Measurements from ENCODE around the gene ZNF610. TPM values are rescaled to one million over a fixed set of nuclear protein-coding genes. Genes with fewer than 3 reads are reported as not detected.
"Not testable (repeated sequence)": the region's sequence is repeated elsewhere in the genome, so short reads cannot be mapped to it uniquely, and the experiment has no call there.

Gene ZNF610
- 3.3 and 5.3 TPM in 2 replicates for total RNA-seq
- 1.8 and 3.0 TPM in 2 replicates for polyA plus RNA-seq
- polyA plus RNA-seq (2012) = 0.95 and 1.6 TPM in 2 replicates
- polyA minus RNA-seq (ENCODE audit: low replicate concordance) = 1.8 TPM in 1 of 2 replicates, not detected in the other

GRCh38 chr19:52336117-52336790 is at the start of gene ZNF610:
Gene ZNF610, plus strand, starts transcription at chr19:52336243. Its CDS starts 12,930 bp downstream, at chr19:52349173.
- peak within 1 kb of the TSS; percentile 81 to 97 (median 91) for H3K4me3 ChIP-seq (replicated peaks in 1 of 4; ENCODE audit: control extremely low read depth in 1 of 4, insufficient read depth in 1 of 4, low read depth in 3 of 4, low read length in 4 of 4)
- H3K27me3 ChIP-seq (ENCODE audit: control insufficient read depth, insufficient read depth, low read length) = no peaks in the 10 kb centered on the region
- no peaks in the 10 kb centered on the region for H3K4me1 ChIP-seq (ENCODE audit: control insufficient read depth, extremely low read depth, insufficient read depth, low read length)
- H3K36me3 ChIP-seq (ENCODE audit: control insufficient read depth, insufficient read depth, low read length) = no peaks in the 10 kb centered on the region
- peak within 1 kb of the TSS; percentile 91 for H2AFZ ChIP-seq (ENCODE audit: low read length)
- no peak for TF ChIP-seq CTCF (conservative IDR thresholded peaks at IDR 0.05 in 1 of 2, IDR thresholded peaks at IDR 0.05 in 1 of 2; ENCODE audit: low read depth in 1 of 2, low read length in 2 of 2)
- TF ChIP-seq EZH2 (IDR thresholded peaks at IDR 0.05; ENCODE audit: low read length, missing control alignments) = no peak
- H3K79me2 ChIP-seq (ENCODE audit: control insufficient read depth, insufficient read depth, low read length) = no peaks in the 10 kb centered on the region
- no peaks in the 10 kb centered on the region for H3K9me3 ChIP-seq (ENCODE audit: control insufficient read depth, insufficient read depth, low read depth, low read length)
- peak; percentile 83 to 87 for DNase-seq (ENCODE audit: low read depth in 2 of 2)
- H3K4me2 ChIP-seq (ENCODE audit: extremely low read depth, insufficient read depth, low read length) = peak within 1 kb of the TSS; percentile 89
- H4K20me1 ChIP-seq (ENCODE audit: control insufficient read depth, extremely low read depth, insufficient read depth, low read length) = no peaks in the 10 kb centered on the region
- H3K27ac ChIP-seq (ENCODE audit: insufficient read depth, low read length) = peak within 1 kb of the TSS; percentile 89
- H3K9ac ChIP-seq (ENCODE audit: insufficient read depth, low read length) = peak within 1 kb of the TSS; percentile 86

- Histone ChIP-seq H2AFZ (ENCODE audit: low read length) (no peak overlapping the region), H3K36me3 (ENCODE audit: control insufficient read depth, insufficient read depth, low read length) (peaks cover 12% of the 10 kb centered on the region), H4K20me1 (ENCODE audit: control insufficient read depth, extremely low read depth, insufficient read depth, low read length) (no peaks in the 10 kb centered on the region), H3K9me3 (ENCODE audit: control insufficient read depth, insufficient read depth, low read depth, low read length) (no peaks in the 10 kb centered on the region), H3K27ac (ENCODE audit: insufficient read depth, low read length) (no peak overlapping the region), H3K27me3 (ENCODE audit: control insufficient read depth, insufficient read depth, low read length) (no peaks in the 10 kb centered on the region), H3K9ac (ENCODE audit: insufficient read depth, low read length) (no peak overlapping the region), H3K4me2 (ENCODE audit: extremely low read depth, insufficient read depth, low read length) (no peak overlapping the region), H3K4me1 (ENCODE audit: control insufficient read depth, extremely low read depth, insufficient read depth, low read length) (no peaks in the 10 kb centered on the region), H3K79me2 (ENCODE audit: control insufficient read depth, insufficient read depth, low read length) (peaks cover 1% of the 10 kb centered on the region), H3K4me3 (replicated peaks in 1 of 4; ENCODE audit: control extremely low read depth in 1 of 4, insufficient read depth in 1 of 4, low read depth in 3 of 4, low read length in 4 of 4) (no peak overlapping the region)
- no peak for DNase-seq (ENCODE audit: low read depth in 2 of 2)
- TF ChIP-seq CTCF (conservative IDR thresholded peaks at IDR 0.05 in 1 of 2, IDR thresholded peaks at IDR 0.05 in 1 of 2; ENCODE audit: low read depth in 1 of 2, low read length in 2 of 2) (no peak), EZH2 (IDR thresholded peaks at IDR 0.05; ENCODE audit: low read length, missing control alignments) (no peak)
Measured at GRCh38 chr19:52286256-52286655, 49.8 kb upstream of the ZNF610 start.

- no peak overlapping the region for H3K9ac ChIP-seq (ENCODE audit: insufficient read depth, low read length)
- H3K4me2 ChIP-seq (ENCODE audit: extremely low read depth, insufficient read depth, low read length) = no peak overlapping the region
- peaks cover 5% of the 10 kb centered on the region for H3K36me3 ChIP-seq (ENCODE audit: control insufficient read depth, insufficient read depth, low read length)
- no peak overlapping the region for H3K27ac ChIP-seq (ENCODE audit: insufficient read depth, low read length)
- H4K20me1 ChIP-seq (ENCODE audit: control insufficient read depth, extremely low read depth, insufficient read depth, low read length) = no peaks in the 10 kb centered on the region
- no peak overlapping the region for H2AFZ ChIP-seq (ENCODE audit: low read length)
- no peaks in the 10 kb centered on the region for H3K79me2 ChIP-seq (ENCODE audit: control insufficient read depth, insufficient read depth, low read length)
- no peaks in the 10 kb centered on the region for H3K4me1 ChIP-seq (ENCODE audit: control insufficient read depth, extremely low read depth, insufficient read depth, low read length)
- no peak for TF ChIP-seq CTCF (conservative IDR thresholded peaks at IDR 0.05 in 1 of 2, IDR thresholded peaks at IDR 0.05 in 1 of 2; ENCODE audit: low read depth in 1 of 2, low read length in 2 of 2)
- TF ChIP-seq EZH2 (IDR thresholded peaks at IDR 0.05; ENCODE audit: low read length, missing control alignments) = no peak
- no peaks in the 10 kb centered on the region for H3K9me3 ChIP-seq (ENCODE audit: control insufficient read depth, insufficient read depth, low read depth, low read length)
- H3K4me3 ChIP-seq (replicated peaks in 1 of 4; ENCODE audit: control extremely low read depth in 1 of 4, insufficient read depth in 1 of 4, low read depth in 3 of 4, low read length in 4 of 4) = no peak overlapping the region
- no peak for DNase-seq (ENCODE audit: low read depth in 2 of 2)
- no peaks in the 10 kb centered on the region for H3K27me3 ChIP-seq (ENCODE audit: control insufficient read depth, insufficient read depth, low read length)
Measured at GRCh38 chr19:52291781-52292180, 44.3 kb upstream of the ZNF610 start.

GRCh38 chr19:52292946-52293345 is 43.1 kb upstream of the ZNF610 start:
- not testable (repeated sequence) for H3K79me2 ChIP-seq (ENCODE audit: control insufficient read depth, insufficient read depth, low read length); H2AFZ ChIP-seq (ENCODE audit: low read length); DNase-seq (ENCODE audit: low read depth in 2 of 2); H3K36me3 ChIP-seq (ENCODE audit: control insufficient read depth, insufficient read depth, low read length); H3K27me3 ChIP-seq (ENCODE audit: control insufficient read depth, insufficient read depth, low read length); H3K4me3 ChIP-seq (replicated peaks in 1 of 4; ENCODE audit: control extremely low read depth in 1 of 4, insufficient read depth in 1 of 4, low read depth in 3 of 4, low read length in 4 of 4); H4K20me1 ChIP-seq (ENCODE audit: control insufficient read depth, extremely low read depth, insufficient read depth, low read length); H3K4me2 ChIP-seq (ENCODE audit: extremely low read depth, insufficient read depth, low read length); H3K9me3 ChIP-seq (ENCODE audit: control insufficient read depth, insufficient read depth, low read depth, low read length); H3K9ac ChIP-seq (ENCODE audit: insufficient read depth, low read length); H3K4me1 ChIP-seq (ENCODE audit: control insufficient read depth, extremely low read depth, insufficient read depth, low read length); H3K27ac ChIP-seq (ENCODE audit: insufficient read depth, low read length)
